GM12801 (cell line): ENCODE data around the gene NCDN.

Source experiments
- TF ChIP-seq, protein P1 (sequence below): IDR thresholded peaks from one replicate; pipeline ENCODE4 v1.5.1; 2011; ENCODE audit warnings: control low read depth; ENCODE audit not compliant: insufficient read length; ENCODE audit errors: extremely low read depth

The NCDN gene

GRCh38 chr1:35580949-35581388, 23.4 kb downstream of the NCDN start:
- TF ChIP-seq, protein P1, sequence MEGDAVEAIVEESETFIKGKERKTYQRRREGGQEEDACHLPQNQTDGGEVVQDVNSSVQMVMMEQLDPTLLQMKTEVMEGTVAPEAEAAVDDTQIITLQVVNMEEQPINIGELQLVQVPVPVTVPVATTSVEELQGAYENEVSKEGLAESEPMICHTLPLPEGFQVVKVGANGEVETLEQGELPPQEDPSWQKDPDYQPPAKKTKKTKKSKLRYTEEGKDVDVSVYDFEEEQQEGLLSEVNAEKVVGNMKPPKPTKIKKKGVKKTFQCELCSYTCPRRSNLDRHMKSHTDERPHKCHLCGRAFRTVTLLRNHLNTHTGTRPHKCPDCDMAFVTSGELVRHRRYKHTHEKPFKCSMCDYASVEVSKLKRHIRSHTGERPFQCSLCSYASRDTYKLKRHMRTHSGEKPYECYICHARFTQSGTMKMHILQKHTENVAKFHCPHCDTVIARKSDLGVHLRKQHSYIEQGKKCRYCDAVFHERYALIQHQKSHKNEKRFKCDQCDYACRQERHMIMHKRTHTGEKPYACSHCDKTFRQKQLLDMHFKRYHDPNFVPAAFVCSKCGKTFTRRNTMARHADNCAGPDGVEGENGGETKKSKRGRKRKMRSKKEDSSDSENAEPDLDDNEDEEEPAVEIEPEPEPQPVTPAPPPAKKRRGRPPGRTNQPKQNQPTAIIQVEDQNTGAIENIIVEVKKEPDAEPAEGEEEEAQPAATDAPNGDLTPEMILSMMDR: no peak

DNA sequence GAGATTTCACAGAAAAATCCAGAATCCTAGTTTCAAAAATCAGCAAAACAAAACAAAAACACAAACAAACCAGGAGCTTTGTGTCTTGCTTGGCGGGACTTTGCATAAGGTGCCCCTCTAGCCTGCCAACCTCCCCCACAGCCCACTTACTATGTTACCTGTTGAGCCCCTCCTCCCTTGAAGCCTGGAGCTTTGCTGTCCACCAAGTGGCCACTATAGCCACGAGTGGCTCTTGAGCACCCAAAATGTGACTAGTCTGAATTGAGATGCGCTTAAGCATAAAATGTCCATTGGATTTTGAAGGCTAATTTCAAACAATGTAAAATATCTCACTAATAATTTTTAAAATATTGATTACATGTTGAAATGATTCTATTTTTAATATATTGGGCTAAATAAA, 27.7 kb downstream of the NCDN start:
- TF ChIP-seq, protein P1: no peak

DNA sequence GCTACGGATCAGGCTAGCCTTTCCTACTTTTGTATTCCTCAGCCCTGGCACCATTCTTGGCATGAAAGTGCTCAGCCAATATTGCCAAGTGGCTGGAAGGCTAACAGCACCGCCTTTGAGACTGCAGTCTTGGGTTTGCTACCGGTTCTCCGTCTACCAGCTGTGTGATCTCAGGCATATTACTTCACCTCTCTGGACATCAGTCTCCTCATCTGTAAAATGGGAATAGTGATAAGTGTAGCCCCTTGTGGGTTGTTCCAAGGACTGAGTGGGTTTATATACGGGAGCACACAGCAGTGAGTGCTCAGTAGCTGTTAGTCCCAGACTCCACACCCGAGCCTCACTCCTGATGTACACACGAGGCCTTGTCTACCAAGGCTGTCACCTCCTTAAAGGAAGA, 29.2 kb downstream of the NCDN start:
- TF ChIP-seq, protein P1: no peak

DNA sequence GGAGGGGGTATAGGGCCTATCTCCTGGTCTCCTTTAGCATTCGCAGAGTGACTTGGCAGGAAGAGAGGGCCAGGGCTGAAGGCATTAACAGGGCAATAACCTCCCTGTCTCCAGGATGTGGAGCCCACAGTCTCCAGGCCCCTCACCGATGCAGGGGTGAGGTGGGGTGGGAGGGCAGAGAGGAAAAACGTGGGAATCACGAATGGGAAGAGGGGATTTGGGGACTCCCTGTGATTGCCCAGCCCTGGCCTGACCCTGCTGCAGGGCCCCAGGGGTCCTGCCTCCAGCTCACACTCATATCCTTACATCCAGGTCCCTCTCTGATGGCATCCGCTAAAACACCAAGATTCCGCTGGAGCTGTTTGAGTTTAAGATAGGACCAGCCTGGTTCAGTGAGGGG, 30.1 kb downstream of the NCDN start:
- TF ChIP-seq, protein P1: no peak

- TF ChIP-seq, protein P1: no peak
Measured at GRCh38 chr1:35588197-35588910, 30.8 kb downstream of the NCDN start.

DNA sequence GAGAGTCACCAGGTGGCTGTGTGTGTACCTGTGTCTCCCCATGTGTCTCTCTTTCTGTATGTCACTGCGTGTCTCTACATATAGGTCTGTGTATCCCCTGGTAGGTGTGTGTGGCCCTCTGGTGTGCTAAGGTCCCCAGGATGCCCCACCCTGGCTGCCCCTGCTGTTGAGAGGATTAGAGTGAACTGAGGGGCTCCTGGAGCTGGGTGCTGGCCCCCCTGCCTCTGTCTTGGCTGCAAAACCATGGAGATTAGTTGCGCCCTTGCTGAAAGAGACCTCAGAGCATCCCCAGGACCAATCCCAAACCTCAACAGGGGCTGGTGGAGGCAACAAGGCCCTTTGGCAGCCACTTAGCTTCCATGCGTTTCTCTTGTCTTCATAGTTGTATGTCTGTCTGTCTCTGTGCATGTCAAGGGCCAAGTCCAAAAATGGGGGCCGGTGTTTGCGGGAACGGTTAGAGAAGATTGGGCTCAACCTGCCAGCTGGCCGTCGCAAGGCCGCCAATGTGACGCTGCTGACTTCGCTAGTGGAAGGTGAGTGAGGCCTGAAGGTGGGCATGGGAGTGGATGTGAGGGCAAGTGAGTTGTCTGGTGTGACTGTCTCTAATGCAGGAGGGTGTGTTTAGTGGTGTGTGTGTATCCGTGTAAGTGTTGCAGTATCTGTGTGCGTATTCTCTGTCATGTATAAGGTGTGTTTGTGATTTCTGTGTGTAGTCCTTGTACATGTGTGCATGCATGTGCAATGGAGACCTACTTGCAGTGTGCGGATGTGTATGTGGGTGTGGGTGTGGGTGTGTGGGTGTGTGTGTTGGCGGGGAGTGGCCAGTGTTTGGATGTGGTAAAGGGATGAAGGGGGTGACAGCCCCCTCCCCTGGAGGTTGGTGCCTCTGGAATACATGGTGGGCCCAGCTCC, 32.2 kb downstream of the NCDN start:
- TF ChIP-seq, protein P1: no peak

- TF ChIP-seq, protein P1: no peak
Measured at GRCh38 chr1:35590476-35591040, 33.0 kb downstream of the NCDN start.
